Heart right ventricle (tissue), 16 donors: ENCODE results near the gene FRS3. TPM values are rescaled to one million over a fixed set of nuclear protein-coding genes. Genes with fewer than 3 reads are reported as not detected.

ENCODE experiments used
- ATAC-seq, 8 donors: fragments of 200-7000 bp; cut with Tn5 transposase; one replicate each; pipeline ENCODE4 v1.9.1; 2020; ENCODE audit warnings: mild to moderate bottlenecking in 8 of 8, moderate library complexity in 8 of 8, moderate number of reproducible peaks in 1 of 8
- DNase-seq, 2 donors: peaks; one replicate each; pipeline ENCODE4 v3.0.0-alpha.2; 2020
- H3K27ac ChIP-seq, 10 donors: fragments of 200-600 bp; sonication (generic) in 2 of 10; one replicate each; pipeline versions ENCODE4 v1.5.0 to v1.8.0; 2020 to 2022; ENCODE audit warnings: mild to moderate bottlenecking in 3 of 10
- H3K27me3 ChIP-seq, 7 donors: fragments of 200-600 bp; one replicate each; pipeline ENCODE4 v1.8.0; 2021 to 2022; ENCODE audit warnings: mild to moderate bottlenecking in 2 of 7
- H3K36me3 ChIP-seq, 9 donors: fragments of 200-600 bp; sonication (generic) in 1 of 9; one replicate each; pipeline versions ENCODE4 v1.5.0 to v1.8.0; 2020 to 2022; ENCODE audit warnings: mild to moderate bottlenecking in 2 of 9
- H3K4me1 ChIP-seq, 9 donors: fragments of 200-600 bp; sonication (generic) in 1 of 9; one replicate each; pipeline versions ENCODE4 v1.5.0 to v1.8.0; 2020 to 2022; ENCODE audit warnings: mild to moderate bottlenecking in 4 of 9
- H3K4me3 ChIP-seq, 10 donors: fragments of 200-600 bp; sonication (generic) in 2 of 10; one replicate each; pipeline versions ENCODE4 v1.5.0 to v1.8.0; 2020 to 2022; ENCODE audit warnings: mild to moderate bottlenecking in 7 of 10, moderate library complexity in 2 of 10
- H3K9me3 ChIP-seq, 11 donors: fragments of 200-600 bp in 10 of 11; sonication (generic) in 2 of 11; one replicate each; pipeline versions ENCODE4 v1.5.0 to v1.8.0; 2013 to 2022; ENCODE audit warnings: mild to moderate bottlenecking in 2 of 11, control low read depth in 1 of 11, moderate library complexity in 1 of 11
- CTCF ChIP-seq, 9 donors: fragments of 200-600 bp; sonication (generic) in 2 of 9; IDR thresholded peaks; one replicate each; pipeline versions ENCODE4 v1.5.0 to v1.8.0; 2021 to 2022; ENCODE audit warnings: antibody characterized with exemption in 9 of 9, mild to moderate bottlenecking in 5 of 9, moderate library complexity in 1 of 9
- WGBS, 2 donors: extraction: QIAGEN DNeasy Blood & Tissue Kit; methylation state at CpG; one replicate each; pipeline ENCODE4 v1.1.7; 2013; ENCODE audit warnings: inconsistent platforms in 1 of 2; 5-methylcytosine and 5-hydroxymethylcytosine counted together
- intact Hi-C, 10 donors: fragments of 100-400 bp; cut with DNase I; formaldehyde crosslinking; loops; one replicate each; pipeline versions ENCODE4 v1.11.1 to v1.14.2; 2022
- polyA plus RNA-seq, 2 donors: library from polyadenylated mRNA; stranded (reverse); fragments of 200-250 nt; gene quantifications; one replicate each; pipeline ENCODE4 v1.2.3, GENCODE V29; 2013
- total RNA-seq, 10 donors: library from RNA; stranded (reverse); fragmentation: NEBNext Ultra II Directional in 3 of 10; extraction: Animal tissue kit (Norgen Biotek cat#: 25700) in 3 of 10; gene quantifications; one replicate each; pipeline versions ENCODE4 v1.2.1 to v1.2.4, GENCODE V29; 2021 to 2023
- donor health status: Arrhythmogenic right ventricular cardiomyopathy.
- donor health status: ischemic (EF 13 %, LVEDD 7.1; RV severe dilation, severe dysfunction).
- donor health status: healthy with polysubstance abuse.
- donor health status: DM: no; HTN: yes; CAD: no.
- donor health status: DM: no; HTN: no; CAD: no.
- donor health status: ischemic (EF 25% LVEDD 6.9; RV normal size, moderate dysfunction).
- donor health status: ischemic (EF 25% LVEDD 5.7; RV mildly dilated, moderate dysfunction).
- donor health status: healthy.
- donor health status: DM: yes; HTN: yes; CAD: no.
- donor health status: Ischemic cardiomyopathy.
- donor health status: ischemic (EF 35%, LVEDD 5.7; RV mildly dilated, moderate dysfunction).
- donor health status: nonischemic (EF 11% LVEDD 7.7; RV severe dilation, severe dysfunction).
- donor health status: DM: yes; HTN: yes; CAD: no.
- donor health status: PGD.
- donor health status: ischemic (EF 29% LVEDD 5.4; RV normal size, mild dysfunction).
- donor health status: nonischemic (EF 23%, LVEDD 6.1; RV moderate dilation, normal function).

The FRS3 gene
- total and polyA plus RNA-seq, 12 donors, result 2.8 to 8.7 (median 5.8) TPM

GRCh38 chr6:41748542-41748941, 31.2 kb downstream of the FRS3 start:
- no peak for TF ChIP-seq CTCF (IDR thresholded peaks at IDR 0.05)
- Histone ChIP-seq H3K27ac (no peak overlapping the region), H3K4me3 (no peak overlapping the region), H3K9me3 (no peaks in the 10 kb centered on the region), H3K36me3 (no peaks in the 10 kb centered on the region), H3K4me1 (no peaks in the 10 kb centered on the region), H3K27me3 (no peaks in the 10 kb centered on the region)
- DNase-seq (no peak), ATAC-seq (no peak)
- intact Hi-C loops, result no loop called here
- 67 to 85% methylated on average over 3 of the region's 3 CpGs for WGBS, 2 donors

GRCh38 chr6:41748102-41748477, 31.6 kb downstream of the FRS3 start:
- intact Hi-C loops, result no loop called here
- no peak for TF ChIP-seq CTCF (IDR thresholded peaks at IDR 0.05)
- 89 to 94% methylated on average over 6 of the region's 6 CpGs for WGBS, 2 donors
- Histone ChIP-seq H3K4me1 (no peaks in the 10 kb centered on the region), H3K4me3 (no peak overlapping the region), H3K27ac (no peak overlapping the region), H3K9me3 (no peaks in the 10 kb centered on the region), H3K36me3 (no peaks in the 10 kb centered on the region), H3K27me3 (no peaks in the 10 kb centered on the region)
- no peak for DNase-seq
- ATAC-seq, result no peak

- Histone ChIP-seq H3K9me3 (no peaks in the 10 kb centered on the region), H3K27me3 (no peaks in the 10 kb centered on the region), H3K4me1 (no peaks in the 10 kb centered on the region), H3K27ac (no peak within 1 kb of the TSS), H3K4me3 (no peak within 1 kb of the TSS), H3K36me3 (no peaks in the 10 kb centered on the region)
- intact Hi-C loops, result no loop called here
- ATAC-seq, result no peak
- no peak for DNase-seq
- 93% methylated on average over 15 of the region's 15 CpGs for WGBS, 2 donors
- TF ChIP-seq CTCF (IDR thresholded peaks at IDR 0.05), result no peak
Observed at GRCh38 chr6:41747256-41748101, 32.2 kb downstream of the FRS3 start, which contains the start of gene PGC. Gene PGC, minus strand, starts transcription at chr6:41747397. Its CDS starts 63 bp downstream, at chr6:41747334.

GRCh38 chr6:41746107-41746506, 33.6 kb downstream of the FRS3 start:
- no peaks in the 10 kb centered on the region for H3K9me3 ChIP-seq
- no peak for DNase-seq
- no peaks in the 10 kb centered on the region for H3K27me3 ChIP-seq
- H3K4me1 ChIP-seq, result no peaks in the 10 kb centered on the region
- ATAC-seq, result no peak
- no peak for TF ChIP-seq CTCF (IDR thresholded peaks at IDR 0.05)
- H3K4me3 ChIP-seq, result no peak overlapping the region
- intact Hi-C loops, result no loop called here
- H3K27ac ChIP-seq, result no peak overlapping the region
- no peaks in the 10 kb centered on the region for H3K36me3 ChIP-seq
- WGBS, 2 donors, result 87 to 94% methylated on average over 10 of the region's 10 CpGs
